Superior temporal gyrus (tissue), 1 donor: Measurements from ENCODE around the gene RPL36.
A peak's percentile ranks its signal among the peaks of the same experiment; 100 is the strongest.
"Not testable (repeated sequence)": the region's sequence is repeated elsewhere in the genome, so short reads cannot be mapped to it uniquely, and the experiment has no call there.

Source experiments
- DNase-seq: peaks from one replicate; pipeline ENCODE4 v3.0.0-alpha.2; 2016; ENCODE audit errors: extremely low spot score

RPL36 gene

DNA sequence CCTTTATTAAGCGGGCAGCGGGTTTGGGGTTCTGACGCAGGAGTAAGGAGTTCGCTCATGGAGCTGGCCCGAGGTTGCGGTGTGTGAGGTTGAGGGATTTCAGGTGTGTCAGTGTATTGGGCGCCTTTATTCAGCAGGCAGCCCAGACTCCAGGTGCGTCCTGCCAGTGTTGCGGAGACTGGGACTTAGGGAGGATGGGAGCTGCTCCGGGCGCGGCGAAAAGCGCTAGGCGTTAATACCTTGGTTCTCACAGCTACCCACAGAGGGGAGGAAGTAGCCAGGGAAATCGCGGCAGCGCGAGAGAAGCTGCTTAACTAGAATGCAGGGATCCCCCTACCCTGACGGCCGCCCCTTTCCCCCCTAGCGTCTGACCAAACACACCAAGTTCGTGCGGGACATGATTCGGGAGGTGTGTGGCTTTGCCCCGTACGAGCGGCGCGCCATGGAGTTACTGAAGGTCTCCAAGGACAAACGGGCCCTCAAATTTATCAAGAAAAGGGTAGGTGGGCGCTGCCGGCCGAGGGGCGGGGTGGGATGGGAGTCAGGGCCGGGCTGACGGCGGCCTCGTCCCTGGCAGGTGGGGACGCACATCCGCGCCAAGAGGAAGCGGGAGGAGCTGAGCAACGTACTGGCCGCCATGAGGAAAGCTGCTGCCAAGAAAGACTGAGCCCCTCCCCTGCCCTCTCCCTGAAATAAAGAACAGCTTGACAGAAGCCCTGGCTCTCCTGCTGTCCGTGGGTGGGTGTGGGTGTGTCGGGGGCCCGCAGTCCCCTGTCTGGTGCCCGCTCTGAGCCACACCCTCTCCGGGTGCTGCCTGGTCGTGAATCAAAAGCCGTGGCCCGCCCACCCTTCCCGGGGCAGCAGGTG is 1.1 kb downstream of the RPL36 start:
- DNase-seq = peak; percentile 15

DNA sequence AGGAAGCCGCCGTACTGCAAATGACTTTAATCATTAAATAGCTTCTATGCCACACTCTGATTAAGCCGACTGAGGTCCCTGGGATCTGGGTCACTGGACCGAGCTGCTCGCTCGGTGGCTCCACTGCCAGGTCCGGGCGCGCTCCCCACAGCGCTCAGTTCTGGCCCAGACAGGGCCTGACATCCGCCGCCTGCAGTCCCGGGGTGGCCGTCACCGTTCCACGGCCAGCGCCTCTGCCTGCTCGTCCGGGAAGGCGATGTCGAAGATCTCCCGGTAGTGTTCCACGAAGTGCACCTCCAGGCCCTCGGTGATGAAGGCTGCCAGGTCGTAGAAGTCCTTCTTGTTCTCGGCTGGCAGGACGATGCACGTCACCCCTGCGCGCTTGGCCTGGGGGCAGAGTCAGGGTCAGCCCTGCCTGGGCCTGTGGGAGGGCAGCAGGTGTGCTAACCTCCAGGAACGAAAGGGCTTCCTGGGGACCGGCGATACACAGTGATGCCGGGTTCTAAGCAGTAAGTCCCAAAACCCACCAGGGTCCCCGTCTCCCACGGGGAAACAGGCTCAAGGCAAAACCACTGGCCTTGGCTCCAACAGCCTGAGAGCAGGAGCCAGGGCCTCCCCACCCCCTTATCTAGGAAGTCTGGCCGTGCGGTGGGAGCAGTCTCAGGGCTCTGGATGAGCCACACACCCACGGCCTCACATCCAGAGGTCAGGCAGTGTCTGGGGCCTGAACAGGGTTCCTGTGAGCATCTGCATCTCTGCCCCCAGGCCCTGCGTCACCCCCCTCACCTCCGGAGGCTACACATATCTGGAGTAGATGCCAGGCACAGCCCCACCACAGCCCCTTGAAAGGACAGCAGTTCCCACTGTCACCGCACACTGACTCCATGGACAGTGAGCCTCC is 2.0 kb downstream of the RPL36 start:
- DNase-seq = no peak

DNA sequence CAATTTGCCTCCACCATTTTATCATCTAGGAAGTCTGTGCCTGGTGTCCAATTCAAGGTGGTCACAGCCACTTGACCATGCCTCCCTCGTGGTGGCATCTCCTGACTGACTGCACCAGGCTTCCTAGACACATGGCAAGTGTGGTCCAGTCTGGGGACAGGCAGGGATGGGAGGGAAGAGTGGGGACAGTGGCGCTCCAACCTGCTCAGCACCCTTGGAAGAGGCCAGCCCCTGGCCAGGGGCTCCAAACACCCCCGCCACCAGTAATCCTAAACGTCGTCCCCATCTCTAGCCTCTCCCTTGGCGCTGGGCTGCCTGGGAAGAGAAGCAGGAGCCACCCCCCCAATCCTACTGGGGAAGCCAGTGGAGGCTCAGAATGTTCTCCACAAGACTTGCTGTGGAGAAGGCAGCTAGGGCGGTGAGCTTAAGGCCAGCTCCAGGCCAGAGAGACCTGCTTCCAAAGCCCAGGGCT is 2.7 kb downstream of the RPL36 start:
- DNase-seq = no peak

DNA sequence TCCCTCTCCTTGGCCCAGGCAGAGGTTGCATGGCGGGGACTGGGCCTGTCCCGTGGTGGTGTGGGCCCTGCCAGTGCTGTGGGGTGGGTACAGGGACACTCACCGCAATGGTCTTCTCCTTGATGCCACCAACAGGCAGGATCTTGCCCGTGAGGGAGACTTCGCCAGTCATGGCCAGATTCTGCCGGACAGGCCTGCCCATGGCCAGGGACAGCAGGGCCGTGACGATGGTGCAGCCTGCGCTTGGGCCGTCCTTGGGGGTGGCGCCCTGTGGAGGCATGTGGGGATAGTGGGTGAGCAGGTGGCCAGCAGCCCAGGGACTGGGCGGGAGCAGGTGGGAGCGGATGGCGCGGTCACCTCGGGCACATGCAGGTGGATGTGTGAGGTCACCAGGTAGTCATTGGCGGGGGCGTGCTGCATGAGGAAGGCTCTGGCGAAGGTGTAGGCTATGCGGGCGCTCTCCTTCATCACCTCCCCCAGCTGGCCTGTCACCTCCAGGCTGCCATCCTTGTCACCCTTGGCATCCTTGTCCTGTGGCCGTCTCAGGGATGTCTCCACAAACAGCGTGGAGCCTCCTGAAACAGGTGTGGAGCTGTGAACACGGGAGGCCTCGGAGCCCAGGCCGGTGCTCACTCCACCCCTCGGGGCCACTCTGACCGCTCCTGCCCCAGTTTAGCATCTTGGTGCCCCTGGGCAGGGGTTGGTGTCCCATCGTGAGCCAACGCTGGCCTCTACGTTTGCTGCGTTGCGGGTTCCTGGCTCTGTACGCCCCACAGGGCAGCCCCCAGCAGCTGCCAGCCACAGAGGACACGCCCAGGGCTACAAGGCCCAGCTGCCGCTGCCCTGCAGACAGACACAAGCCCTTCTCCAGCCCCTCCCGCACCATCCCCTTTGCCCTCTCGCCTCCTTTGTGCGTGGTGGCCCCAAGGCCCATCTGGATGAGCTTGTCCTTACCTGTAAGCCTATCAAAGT is 3.4 kb downstream of the RPL36 start:
- DNase-seq = no peak

DNA sequence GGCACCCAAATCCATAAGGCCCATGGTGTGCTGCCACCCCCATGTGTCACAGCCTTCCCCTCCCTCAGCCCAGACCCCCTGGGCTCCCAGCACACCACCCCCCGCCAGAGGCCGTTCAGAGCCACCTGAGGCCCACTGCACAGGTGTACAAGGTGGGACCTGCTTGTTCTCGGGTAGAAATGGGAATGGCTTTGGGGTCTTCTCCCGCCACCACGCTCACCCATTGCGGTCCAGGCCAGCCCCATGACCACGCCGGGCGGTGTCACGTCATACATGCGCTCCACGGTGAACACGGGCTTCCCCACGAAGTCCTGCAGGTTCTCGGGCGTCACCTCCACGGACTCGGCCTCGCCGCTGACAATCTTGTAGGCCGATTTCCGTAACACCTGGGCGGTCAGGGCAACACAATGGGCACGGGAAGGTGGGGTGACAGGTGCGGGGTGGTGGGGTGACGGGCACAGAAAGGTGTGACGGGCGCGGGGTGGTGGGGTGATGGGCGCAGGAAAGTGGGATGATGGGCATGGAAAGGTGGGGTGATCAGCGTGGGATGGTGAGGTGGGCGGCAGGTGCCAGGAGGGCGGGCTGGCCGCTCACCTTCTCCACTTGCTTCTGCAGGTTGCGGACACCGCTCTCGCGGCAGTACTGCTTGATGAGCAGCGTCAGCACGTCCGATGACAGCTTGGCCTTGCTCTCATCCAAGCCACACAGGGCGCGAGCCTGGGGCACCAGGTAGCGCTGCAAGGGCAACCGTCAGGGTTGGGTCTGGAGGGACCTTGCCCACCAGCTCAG is 4.3 kb downstream of the RPL36 start:
- DNase-seq = no peak

DNA sequence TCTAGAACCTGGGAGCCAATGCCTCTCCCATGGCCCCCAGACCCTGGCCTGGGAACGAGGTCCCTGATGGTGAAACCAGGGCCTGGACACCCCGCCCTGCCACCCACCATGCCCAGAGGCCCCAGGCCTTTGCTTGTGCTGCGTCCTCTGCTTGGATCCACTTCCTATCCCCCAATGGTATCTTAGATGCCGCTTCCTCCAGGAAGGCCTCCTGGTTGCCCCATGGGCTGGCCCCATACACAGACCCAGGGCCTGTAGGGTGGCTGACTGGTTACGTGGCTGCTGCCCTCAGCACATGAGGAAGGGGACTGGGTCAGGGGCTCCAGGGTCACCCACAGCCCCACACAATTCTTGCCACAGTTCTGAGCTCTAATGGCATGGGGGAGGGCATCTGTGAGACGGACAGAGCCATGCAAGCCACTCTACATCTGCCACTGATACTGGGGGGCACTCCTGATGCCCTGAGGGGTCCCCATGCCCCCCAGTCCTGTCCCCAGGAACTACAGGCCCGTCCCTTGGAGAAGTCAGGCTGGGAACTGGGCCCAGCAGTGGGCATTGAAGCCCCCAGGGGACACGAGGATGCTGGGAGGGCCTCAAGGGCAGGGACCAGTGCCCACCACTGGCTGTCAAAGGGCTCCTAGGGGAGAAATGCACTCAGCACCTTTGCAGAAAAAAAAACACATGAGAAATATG is 5.0 kb downstream of the RPL36 start:
- no peak for DNase-seq

DNA sequence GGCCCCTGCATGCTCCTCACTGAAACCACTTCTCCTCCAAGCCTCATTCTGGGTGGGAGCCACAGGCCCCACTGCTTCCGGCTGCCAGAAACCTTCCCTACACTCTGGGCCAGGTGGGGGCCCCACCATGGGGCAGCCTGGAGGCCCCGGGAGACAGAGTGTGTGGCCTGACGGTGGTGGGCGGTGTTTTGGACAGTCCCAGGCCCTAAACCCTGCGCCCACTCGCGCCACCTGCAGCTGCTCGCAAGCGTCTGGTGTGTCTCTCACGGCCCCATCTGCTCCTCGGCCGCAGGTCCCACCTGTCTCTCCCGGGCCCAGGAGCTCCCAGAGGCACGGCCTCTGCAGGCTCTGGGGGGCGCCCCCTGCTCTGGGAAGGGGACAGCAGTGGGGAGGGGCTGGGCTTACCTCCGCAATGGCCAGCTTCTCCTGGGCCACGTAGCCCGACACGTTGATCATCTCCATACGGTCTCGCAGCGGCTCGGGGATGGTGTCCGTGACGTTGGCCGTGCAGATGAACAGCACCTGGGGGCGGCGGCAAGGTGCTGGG is 5.6 kb downstream of the RPL36 start:
- no peak for DNase-seq

DNA sequence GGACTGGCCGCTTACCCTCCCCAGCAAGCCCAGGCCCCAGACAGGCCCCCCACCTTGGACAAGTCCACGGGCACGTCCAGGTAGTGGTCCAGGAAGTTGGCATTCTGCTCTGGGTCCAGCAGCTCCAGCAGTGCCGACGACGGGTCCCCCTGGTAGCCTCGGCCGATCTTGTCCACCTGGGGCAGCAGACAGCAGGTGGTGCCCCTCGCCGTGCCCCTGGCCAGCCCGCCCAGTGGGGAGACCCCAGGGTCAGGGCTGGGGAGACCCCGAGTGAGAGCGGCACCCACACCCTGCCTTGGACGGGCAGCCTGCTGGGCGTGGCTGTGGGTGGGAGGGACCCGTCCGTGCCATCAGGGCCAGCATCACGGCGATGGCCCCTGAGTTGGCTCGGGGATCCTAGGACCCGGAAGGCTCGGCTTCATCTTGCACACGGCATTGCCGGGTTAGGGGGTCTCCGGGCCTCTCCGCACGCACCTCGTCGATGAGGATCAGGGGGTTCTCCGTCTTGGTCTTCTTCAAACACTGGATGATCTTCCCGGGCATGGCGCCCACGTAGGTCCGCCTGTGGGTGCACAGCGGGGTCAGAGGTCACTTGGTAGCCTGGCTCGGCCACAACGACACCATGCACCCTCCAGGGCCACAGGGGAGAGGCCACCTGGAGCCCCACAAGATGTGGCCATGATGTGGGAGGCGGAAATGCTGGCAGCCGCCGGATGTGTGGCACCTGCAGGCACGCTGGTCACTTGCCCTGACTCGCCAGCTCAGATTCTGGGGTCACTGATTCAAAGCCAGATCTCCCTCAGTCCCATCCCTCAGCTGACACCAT is 6.3 kb downstream of the RPL36 start:
- DNase-seq = no peak

DNA sequence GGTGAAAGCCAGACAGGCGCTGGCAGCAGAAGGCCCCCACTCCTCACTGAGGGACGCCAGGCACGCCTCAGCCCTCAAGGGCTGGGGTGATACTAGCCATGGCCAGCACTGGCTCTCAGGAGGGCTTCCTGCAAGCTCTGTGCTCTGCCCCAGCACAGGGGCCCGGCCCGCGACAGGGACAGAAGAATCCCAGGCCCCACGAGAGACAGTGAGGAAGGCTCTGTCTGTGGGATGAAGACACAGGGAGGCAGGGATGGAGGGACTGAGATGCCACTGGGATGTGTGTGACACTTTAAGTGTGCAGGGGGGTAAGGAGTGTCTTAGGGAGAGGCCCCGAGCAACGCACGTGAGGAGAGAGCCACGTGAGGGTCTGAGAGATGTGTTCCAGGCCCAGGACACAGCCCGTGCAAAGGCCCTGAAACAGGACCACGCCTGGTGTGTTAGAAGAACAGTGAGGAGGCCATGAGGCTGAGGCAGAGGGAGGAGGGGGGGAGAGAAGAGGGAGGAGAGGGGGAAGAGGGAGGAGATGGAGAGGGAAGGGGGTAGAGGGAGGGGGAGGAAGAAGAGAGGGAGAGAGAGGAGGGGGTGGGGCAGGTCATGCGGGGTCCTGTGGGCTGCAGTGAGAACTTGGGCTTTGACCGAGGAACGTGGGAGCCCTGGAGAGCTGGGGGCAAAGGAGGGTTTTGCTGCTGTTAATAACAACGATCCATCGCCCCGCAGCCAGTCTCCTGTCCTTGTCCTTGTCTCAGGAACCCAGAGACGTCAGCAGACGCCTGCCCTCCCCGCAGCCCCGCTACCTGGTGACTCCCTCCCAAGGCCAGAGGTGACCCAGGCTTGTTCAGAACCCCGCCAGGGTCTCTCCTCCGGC is 7.2 kb downstream of the RPL36 start:
- DNase-seq = no peak

DNA sequence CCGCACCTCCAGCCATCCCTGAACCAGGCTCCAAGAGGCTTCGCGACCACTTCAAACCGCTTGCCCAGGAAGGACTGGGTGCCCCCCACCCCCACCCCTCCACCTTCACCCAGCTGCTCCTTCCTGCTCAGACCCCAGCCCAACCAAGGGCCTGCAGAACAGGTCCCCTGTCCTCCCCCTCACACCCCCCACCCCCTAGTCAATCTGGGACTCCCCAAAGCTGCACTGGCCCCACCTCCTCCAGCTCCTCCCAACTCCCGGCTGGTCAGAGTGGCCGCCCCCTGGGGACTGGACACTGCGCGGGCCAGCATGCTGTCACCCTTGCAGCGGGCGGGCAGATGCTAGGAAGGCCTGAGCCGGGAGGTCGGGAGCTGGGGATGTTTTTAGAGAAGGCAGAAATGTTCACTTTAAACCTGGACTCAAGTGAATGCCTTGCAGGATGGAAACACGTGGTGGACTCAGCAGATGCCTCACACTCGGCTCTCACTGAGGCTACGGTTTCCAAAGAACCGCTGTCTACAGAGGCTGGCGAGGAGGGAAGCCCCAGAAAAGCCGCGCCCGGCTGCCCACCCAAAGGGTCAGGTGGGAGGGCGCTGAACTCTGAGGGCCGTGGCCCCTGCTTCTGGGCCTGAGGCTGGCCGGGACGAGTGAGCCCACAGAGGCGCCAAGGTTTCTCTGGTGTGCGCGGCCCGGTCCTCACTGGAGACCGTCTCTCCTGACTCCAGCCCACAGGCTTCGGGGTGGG is 8.0 kb downstream of the RPL36 start:
- no peak for DNase-seq

DNA sequence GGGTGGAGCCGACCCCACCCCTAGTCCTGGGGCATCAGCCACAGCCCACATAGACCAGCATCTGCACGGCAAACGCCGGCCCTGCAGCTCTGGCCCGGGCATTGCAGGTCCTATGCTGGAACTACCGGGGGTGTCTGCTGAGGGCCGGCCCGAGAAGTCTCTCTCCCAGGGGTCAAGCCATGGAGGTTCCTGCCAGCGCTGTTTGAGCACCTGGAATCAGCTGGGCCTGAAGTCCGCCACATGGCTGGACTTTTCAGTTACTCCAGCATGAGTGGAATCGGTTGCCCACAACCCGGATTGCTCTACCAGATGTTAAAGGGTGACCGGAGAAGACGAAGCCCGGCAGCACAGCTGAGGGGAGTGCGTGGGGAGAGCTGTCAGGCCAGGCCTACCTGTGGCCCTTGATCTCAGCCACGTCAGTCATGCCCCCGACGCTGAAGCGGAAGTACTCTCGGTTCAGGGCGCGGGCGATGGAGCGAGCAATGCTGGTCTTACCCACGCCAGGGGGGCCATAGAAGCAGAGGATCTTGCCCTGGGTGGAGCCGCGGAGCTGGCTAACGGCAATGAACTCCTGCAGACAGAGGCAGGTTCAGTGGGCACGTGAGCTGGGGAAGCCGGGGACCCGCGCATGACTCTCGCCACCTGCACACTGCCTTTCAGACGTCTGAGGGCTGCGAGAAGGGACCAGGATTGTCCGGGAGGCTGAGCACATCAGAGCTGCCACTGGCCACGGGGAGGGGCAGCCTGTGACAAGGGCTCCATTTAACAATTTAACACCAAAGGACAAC is 8.7 kb downstream of the RPL36 start:
- no peak for DNase-seq

DNA sequence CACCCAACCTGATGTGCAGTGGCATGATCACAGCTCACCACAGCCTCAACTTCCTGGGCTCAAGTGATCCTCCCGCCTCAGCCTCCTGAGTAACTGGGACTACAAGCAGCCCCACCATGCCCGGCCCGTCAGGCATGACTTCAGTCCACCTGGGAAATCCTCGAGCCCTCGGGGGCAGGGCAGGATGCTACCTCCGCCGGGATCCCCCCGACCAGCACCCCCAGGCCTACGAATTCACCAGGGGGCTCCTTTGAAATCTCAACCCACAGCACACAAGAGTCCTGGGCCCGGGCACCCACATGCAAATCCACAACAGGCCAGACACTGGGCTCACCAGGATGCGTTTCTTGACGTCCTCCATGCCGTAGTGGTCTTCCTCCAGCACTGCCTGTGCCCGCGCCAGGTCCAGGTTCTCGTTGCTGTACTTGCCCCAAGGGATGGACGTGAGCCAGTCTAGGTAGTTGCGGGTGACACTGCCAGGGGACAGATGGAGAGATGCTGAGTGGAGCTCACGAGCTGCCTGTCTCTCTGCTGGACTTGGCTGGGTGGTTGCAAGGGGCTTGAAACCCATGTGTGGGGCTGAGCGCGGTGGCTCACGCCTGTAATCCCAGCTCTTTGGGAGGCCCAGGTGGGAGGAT is 10.5 kb downstream of the RPL36 start:
- no peak for DNase-seq

DNA sequence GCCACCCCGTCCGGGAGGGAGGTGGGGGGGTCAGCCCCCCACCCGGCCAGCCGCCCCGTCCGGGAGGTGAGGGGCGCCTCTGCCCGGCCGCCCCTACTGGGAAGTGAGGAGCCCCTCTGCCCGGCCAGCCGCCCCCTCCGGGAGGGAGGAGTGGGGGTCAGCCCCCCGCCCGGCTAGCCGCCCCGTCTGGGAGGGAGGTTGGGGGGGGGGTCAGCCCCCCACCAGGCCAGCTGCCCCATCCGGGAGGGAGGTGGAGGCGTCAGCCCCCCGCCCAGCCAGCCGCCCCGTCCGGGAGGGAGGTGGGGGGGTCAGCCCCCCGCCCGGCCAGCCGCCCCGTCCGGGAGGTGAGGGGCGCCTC is 11.9 kb downstream of the RPL36 start:
- not testable (repeated sequence) for DNase-seq

DNA sequence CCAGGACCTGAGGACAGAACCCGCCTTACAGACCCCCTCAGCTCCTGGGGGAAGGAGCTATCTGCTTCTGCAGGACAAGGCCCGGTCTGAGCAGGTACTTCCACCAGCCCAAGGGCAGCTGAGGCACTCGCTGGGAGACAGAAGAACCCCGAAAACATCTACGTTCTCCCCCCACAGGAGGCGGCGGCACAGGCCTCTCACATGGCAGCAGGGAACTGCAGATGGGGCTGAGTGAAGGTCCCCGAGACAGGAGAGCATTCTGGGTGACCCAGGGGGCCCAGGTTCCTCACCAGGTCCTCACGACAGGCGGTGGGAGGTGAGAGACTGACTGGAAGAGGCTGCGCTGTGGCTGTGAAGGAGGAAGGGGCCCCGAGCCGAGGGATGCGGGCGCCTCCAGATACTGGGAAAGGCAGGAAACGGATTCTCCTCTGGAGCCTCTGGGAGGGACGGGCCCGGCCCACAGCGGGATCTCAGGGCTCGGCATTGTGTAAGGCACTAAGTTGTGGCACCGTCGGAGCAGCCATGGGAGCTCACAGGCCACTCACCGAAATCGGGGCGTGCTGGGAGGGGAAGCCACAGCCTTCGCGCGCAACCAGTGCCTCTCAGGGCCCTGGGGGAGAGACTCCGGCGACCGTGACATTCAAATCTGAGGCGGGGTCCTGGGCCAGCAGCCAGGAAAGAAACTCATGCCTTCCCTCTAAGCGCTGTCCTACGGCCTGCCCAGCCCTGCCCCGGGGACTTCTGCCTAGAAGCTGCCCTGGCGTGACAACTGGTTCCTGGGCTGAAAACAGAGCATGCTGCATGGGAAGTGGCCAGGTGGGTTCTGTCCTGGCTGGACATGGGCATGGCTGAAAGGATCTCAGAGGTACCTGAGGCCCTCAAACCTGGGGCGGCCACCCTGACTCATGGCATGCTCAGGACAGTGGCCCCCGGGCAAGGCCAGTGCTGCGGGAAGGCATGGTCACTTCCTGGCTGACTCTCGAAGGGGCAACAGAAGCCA is 14.0 kb downstream of the RPL36 start:
- no peak for DNase-seq

DNA sequence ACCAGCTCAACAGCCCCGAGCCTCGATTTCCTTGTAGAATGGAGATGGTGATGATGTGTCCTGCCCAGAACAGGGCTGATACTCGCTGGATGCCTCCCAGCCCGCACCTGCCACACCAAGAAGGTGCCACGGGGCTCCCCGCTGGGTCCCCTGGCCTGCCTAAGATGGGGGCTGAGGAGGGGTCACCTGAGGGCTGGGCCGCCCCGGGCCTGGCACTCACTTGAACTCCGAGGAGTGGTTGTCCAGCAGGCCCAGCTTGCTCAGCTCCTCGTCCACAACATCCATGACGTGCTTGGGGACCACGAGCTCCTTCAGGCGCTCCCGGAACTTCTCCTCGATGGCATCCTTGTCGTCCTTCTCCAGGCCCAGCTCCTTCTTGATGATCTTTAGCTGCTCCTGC is 15.5 kb downstream of the RPL36 start:
- no peak for DNase-seq
